Smooth muscle cell (in vitro differentiated cells): Measurements from ENCODE around the gene RPP30. TPM values are rescaled to one million over a fixed set of nuclear protein-coding genes. Genes with fewer than 3 reads are reported as not detected.

Experiments used
- DNase-seq: peaks from one replicate; lab custom pipeline; 2025; ENCODE audit not compliant: unreplicated experiment; lab: John Stamatoyannopoulos, UW
- H2AFZ ChIP-seq: fragments of 200-600 bp; sonication (generic); 2 replicates; pipeline ENCODE4 v1.6.0; 2016; ENCODE audit warnings: antibody characterized with exemption, low read depth, mild to moderate bottlenecking
- H3F3A ChIP-seq: fragments of 200-600 bp; sonication (generic); 2 replicates; pipeline ENCODE4 v1.6.0; 2017; ENCODE audit warnings: antibody characterized with exemption, low read depth
- H3K27ac ChIP-seq: fragments of 200-600 bp; sonication (generic); 2 replicates; pipeline ENCODE4 v1.5.1; 2016; ENCODE audit warnings: low read depth, mild to moderate bottlenecking
- H3K27me3 ChIP-seq: fragments of 200-600 bp; sonication (generic); 2 replicates; pipeline ENCODE4 v1.6.1; 2016; ENCODE audit warnings: low read depth, mild to moderate bottlenecking
- H3K36me3 ChIP-seq: fragments of 200-600 bp; sonication (generic); 2 replicates; pipeline ENCODE4 v1.5.1; 2016; ENCODE audit warnings: low read depth
- H3K4me1 ChIP-seq: fragments of 200-600 bp; sonication (generic); 2 replicates; pipeline ENCODE4 v1.5.1; 2016; ENCODE audit warnings: low read depth
- H3K4me2 ChIP-seq: fragments of 200-600 bp; sonication (generic); 2 replicates; pipeline ENCODE4 v1.6.0; 2016; ENCODE audit warnings: mild to moderate bottlenecking
- H3K4me3 ChIP-seq: fragments of 200-600 bp; sonication (generic); 2 replicates; pipeline ENCODE4 v1.5.1; 2016; ENCODE audit warnings: mild to moderate bottlenecking
- H3K79me2 ChIP-seq: fragments of 200-600 bp; sonication (generic); 2 replicates; pipeline ENCODE4 v1.6.0; 2016; ENCODE audit warnings: low read depth, mild to moderate bottlenecking
- H3K9ac ChIP-seq: fragments of 200-600 bp; sonication (generic); 2 replicates; pipeline ENCODE4 v1.6.0; 2016; ENCODE audit warnings: low read depth
- H3K9me3 ChIP-seq: fragments of 200-600 bp; sonication (generic); replicated peaks from 2 replicates; pipeline ENCODE4 v1.5.1; 2016; ENCODE audit warnings: low read depth
- H4K20me1 ChIP-seq: fragments of 200-600 bp; sonication (generic); 2 replicates; pipeline ENCODE4 v1.6.0; 2016; ENCODE audit warnings: low read depth
- WGBS: methylation state at CpG from one replicate; pipeline ENCODE4 v1.1.7; 2016; ENCODE audit warnings: low lambda C conversion rate; 5-methylcytosine and 5-hydroxymethylcytosine counted together
- polyA plus RNA-seq: library from polyadenylated mRNA; unstranded; fragments of >200 nt; fragmentation: Nextera tagmentation; extraction: Ambion mirVana; gene quantifications from 2 replicates; pipeline ENCODE4 v1.2.1, GENCODE V29; 2016
- total RNA-seq: library from RNA; depleted of rRNA; stranded (reverse); fragments of >200 nt; gene quantifications from 2 replicates; pipeline ENCODE4 v1.2.3, GENCODE V29; 2014
- TF ChIP-seq, protein P1 (sequence below): fragments of 200-600 bp; sonication (generic); IDR thresholded peaks from 2 replicates; pipeline ENCODE4 v1.5.1; 2017; ENCODE audit warnings: borderline replicate concordance, mild to moderate bottlenecking, antibody characterized with exemption; ENCODE audit not compliant: insufficient read depth, poor library complexity, severe bottlenecking

The RPP30 gene
- total and polyA plus RNA-seq, 2 experiments from 2014 or later: 48.2 to 73.0 TPM

- H3K27ac ChIP-seq: no peak overlapping the region
- no peaks in the 10 kb centered on the region for H3K27me3 ChIP-seq
- no peak overlapping the region for H3K4me3 ChIP-seq
- H3K9me3 ChIP-seq: no peaks in the 10 kb centered on the region
- H3K4me2 ChIP-seq: no peak overlapping the region
- H3F3A ChIP-seq: no peaks in the 10 kb centered on the region
- no peaks in the 10 kb centered on the region for H3K36me3 ChIP-seq
- no peaks in the 10 kb centered on the region for H3K79me2 ChIP-seq
- H4K20me1 ChIP-seq: no peaks in the 10 kb centered on the region
- no peak overlapping the region for H3K9ac ChIP-seq
- WGBS: 84% methylated on average over 2 of the region's 2 CpGs
- no peak overlapping the region for H2AFZ ChIP-seq
- no peak for DNase-seq
- TF ChIP-seq, protein P1, sequence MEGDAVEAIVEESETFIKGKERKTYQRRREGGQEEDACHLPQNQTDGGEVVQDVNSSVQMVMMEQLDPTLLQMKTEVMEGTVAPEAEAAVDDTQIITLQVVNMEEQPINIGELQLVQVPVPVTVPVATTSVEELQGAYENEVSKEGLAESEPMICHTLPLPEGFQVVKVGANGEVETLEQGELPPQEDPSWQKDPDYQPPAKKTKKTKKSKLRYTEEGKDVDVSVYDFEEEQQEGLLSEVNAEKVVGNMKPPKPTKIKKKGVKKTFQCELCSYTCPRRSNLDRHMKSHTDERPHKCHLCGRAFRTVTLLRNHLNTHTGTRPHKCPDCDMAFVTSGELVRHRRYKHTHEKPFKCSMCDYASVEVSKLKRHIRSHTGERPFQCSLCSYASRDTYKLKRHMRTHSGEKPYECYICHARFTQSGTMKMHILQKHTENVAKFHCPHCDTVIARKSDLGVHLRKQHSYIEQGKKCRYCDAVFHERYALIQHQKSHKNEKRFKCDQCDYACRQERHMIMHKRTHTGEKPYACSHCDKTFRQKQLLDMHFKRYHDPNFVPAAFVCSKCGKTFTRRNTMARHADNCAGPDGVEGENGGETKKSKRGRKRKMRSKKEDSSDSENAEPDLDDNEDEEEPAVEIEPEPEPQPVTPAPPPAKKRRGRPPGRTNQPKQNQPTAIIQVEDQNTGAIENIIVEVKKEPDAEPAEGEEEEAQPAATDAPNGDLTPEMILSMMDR: no peak
- H3K4me1 ChIP-seq: no peaks in the 10 kb centered on the region
These were observed 42.1 kb downstream of the RPP30 start for GRCh38 chr10:90913774-90914420.

DNA sequence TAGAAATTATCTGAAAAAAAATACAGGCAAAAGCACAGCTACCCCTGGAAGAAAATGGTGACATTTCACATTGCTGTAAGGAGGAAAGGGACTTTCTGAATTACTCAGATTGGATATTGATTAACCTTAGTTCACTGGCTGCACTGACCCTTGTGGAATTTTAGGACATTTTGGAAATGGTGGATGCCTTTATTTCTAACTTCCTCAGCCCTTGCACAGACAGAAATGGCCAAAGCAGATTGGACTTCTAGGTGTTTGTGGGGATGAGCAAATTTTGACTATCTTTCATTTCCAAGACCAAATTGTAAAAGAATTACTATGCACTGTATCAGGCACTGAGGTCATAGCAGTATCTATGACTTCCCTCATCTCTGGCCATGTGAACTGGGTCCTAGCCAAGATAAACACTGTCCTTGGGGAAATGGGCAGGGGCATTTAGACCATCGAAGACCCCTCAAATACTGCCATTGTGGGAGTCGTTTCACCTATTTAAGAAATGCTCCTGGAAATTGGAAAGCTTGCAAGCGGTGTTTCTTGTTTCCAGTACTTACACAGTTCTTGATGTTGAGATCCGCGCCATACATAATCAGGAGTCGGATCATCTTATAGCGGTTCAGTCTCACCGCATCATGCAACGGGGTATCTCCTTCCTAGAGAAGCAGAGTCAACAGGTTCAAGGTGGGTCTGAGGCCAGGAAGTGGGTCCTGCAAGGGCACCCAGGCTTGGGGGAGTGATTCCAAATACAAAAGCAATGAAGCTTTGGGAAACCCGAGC is 43.4 kb downstream of the RPP30 start:
- H4K20me1 ChIP-seq: no peaks in the 10 kb centered on the region
- H3K4me1 ChIP-seq: no peaks in the 10 kb centered on the region
- TF ChIP-seq, protein P1: no peak
- no peak overlapping the region for H3K4me2 ChIP-seq
- H3K4me3 ChIP-seq: no peak overlapping the region
- H3K27me3 ChIP-seq: no peaks in the 10 kb centered on the region
- 95% methylated on average over 10 of the region's 10 CpGs for WGBS
- no peak overlapping the region for H3K27ac ChIP-seq
- no peaks in the 10 kb centered on the region for H3K9me3 ChIP-seq
- no peaks in the 10 kb centered on the region for H3K79me2 ChIP-seq
- no peak overlapping the region for H2AFZ ChIP-seq
- no peaks in the 10 kb centered on the region for H3K36me3 ChIP-seq
- DNase-seq: no peak
- H3K9ac ChIP-seq: no peak overlapping the region
- H3F3A ChIP-seq: no peaks in the 10 kb centered on the region

GRCh38 chr10:90915766-90916075 is 43.9 kb downstream of the RPP30 start:
- H3K4me2 ChIP-seq: no peak overlapping the region
- H3K27me3 ChIP-seq: no peaks in the 10 kb centered on the region
- H4K20me1 ChIP-seq: no peaks in the 10 kb centered on the region
- H2AFZ ChIP-seq: no peak overlapping the region
- over 99% methylated on average over 9 of the region's 11 CpGs for WGBS
- no peak overlapping the region for H3K27ac ChIP-seq
- no peak for DNase-seq
- no peaks in the 10 kb centered on the region for H3K79me2 ChIP-seq
- H3K9ac ChIP-seq: no peak overlapping the region
- no peaks in the 10 kb centered on the region for H3K36me3 ChIP-seq
- H3F3A ChIP-seq: no peaks in the 10 kb centered on the region
- TF ChIP-seq, protein P1: no peak
- no peaks in the 10 kb centered on the region for H3K9me3 ChIP-seq
- no peaks in the 10 kb centered on the region for H3K4me1 ChIP-seq
- no peak overlapping the region for H3K4me3 ChIP-seq
